Pancreas (tissue), 10 donors: ENCODE measurements around the gene GPR146. TPM values are rescaled to one million over a fixed set of nuclear protein-coding genes. Genes with fewer than 3 reads are reported as not detected.
A peak's percentile ranks its signal among the peaks of the same experiment; 100 is the strongest.

Source experiments
- ATAC-seq, 4 donors: fragments of 200-7000 bp; cut with Tn5 transposase; one replicate each; pipeline versions ENCODE4 v1.8.0 to v1.9.1; 2020; ENCODE audit warnings: mild to moderate bottlenecking in 4 of 4, moderate library complexity in 4 of 4
- DNase-seq, 6 donors: peaks; one replicate each; pipeline ENCODE4 v3.0.0-alpha.2; 2020
- FAIRE-seq: peaks from 2 replicates; lab custom pipeline; 2012; peaks lifted over from hg19 to GRCh38; lab: Jason Lieb, UNC
- H3K27ac ChIP-seq, 4 donors: fragments of 200-600 bp; sonication (generic); 1 replicate in 3 of 4; 2 replicates in 1 of 4; pipeline versions ENCODE4 v1.5.0 to v1.8.0; 2020
- H3K27me3 ChIP-seq, 4 donors: fragments of 200-600 bp; one replicate each; pipeline ENCODE4 v1.8.0; 2021
- H3K36me3 ChIP-seq, 3 donors: fragments of 200-600 bp; sonication (generic) in 1 of 3; one replicate each; pipeline versions ENCODE4 v1.5.0 to v1.8.0; 2020 to 2021
- H3K4me1 ChIP-seq, 3 donors: fragments of 200-600 bp; one replicate each; pipeline ENCODE4 v1.8.0; 2021
- H3K4me3 ChIP-seq, 4 donors: fragments of 200-600 bp; sonication (generic) in 2 of 4; one replicate each; pipeline versions ENCODE4 v1.5.0 to v1.8.0; 2020 to 2021
- H3K9me3 ChIP-seq, 4 donors: fragments of 200-600 bp; one replicate each; pipeline ENCODE4 v1.8.0; 2021
- WGBS, 2 donors: extraction: QIAGEN DNeasy Blood & Tissue Kit; methylation state at CpG; one replicate each; pipeline ENCODE4 v1.1.7; 2013; 5-methylcytosine and 5-hydroxymethylcytosine counted together
- intact Hi-C, 3 donors: fragments of 100-400 bp; cut with DNase I; formaldehyde crosslinking; loops; one replicate each; pipeline versions ENCODE4 v1.11.1 to v1.14.2; 2022
- polyA plus RNA-seq, 2 donors: library from polyadenylated mRNA; stranded (reverse); fragments of 200-250 nt; gene quantifications; one replicate each; pipeline ENCODE4 v1.2.3, GENCODE V29; 2013
- total RNA-seq, 6 donors: library from RNA; stranded (reverse); fragmentation: NEBNext Ultra II Directional in 4 of 6; extraction: Animal tissue kit (Norgen Biotek cat#: 25700) in 4 of 6; gene quantifications; one replicate each; pipeline versions ENCODE4 v1.2.1 to v1.2.4, GENCODE V29; 2021 to 2023
- TF ChIP-seq, protein P1 (sequence below), 4 donors: fragments of 200-600 bp; sonication (generic) in 3 of 4; IDR thresholded peaks; one replicate each; pipeline versions ENCODE4 v1.5.0 to v1.8.0; 2021; ENCODE audit warnings: antibody characterized with exemption in 4 of 4
- donor health status: healthy with polysubstance abuse.
- donor health status: DM: no; HTN: no; CAD: no; lungs with moderate emphysema.
- donor health status: DM: no; HTN: no; CAD: no.
- donor health status: control.
- donor health status: control.
- donor health status: Bipolar disorder and iron deficiency.
- donor health status: DM: yes; HTN: yes; CAD: no.
- donor health status: DM: no; HTN: no; CAD: no.
- donor health status: DM: no; HTN: no; CAD: no.
- donor health status: DM: yes; HTN: yes; CAD: no.

The GPR146 gene
- total and polyA plus RNA-seq, 8 donors = 3.4 to 6.5 (median 4.1) TPM

DNA sequence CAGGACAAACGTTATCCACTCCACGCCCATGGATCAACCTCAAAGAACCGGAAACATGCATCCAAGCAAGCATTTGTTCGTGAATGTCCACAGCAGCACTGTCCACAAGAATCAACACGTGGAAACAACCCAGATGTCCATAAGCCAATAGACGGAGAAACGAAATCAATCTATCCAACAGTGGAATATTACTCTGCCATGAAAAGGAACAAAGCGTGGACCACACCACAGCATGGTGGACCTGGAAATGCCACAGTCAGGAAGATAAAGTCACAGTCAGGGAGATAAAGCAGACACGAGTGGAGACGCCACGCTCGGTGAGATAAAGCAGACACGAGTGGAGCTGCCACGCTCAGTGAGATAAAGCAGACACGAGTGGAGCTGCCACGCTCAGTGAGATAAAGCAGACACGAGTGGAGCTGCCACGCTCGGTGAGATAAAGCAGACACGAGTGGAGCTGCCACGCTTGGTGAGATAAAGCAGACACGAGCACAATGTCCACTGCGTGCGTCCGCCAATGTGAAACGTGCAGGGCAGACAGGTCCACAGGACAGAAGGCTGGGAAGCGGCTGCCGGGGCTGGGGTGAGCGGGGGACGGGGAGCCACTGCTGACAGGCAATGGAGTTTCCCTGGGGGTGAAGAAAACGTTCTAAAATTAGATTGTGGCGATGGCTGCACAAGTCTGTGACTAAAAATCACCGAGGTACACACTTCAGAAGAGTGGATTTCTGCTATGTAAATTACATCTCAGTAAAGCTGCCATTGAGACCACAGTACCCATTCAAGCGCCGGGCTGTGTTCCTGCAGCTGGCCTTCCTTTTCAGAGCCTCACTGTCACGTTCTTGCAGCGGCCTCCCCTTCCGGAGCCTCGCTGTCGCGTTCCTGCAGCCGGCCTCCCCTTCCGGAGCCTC is 54.2 kb downstream of the GPR146 start:
- Histone ChIP-seq H3K9me3 (no peaks in the 10 kb centered on the region), H3K4me1 (peaks cover 0 to 16% (median 13%) of the 10 kb centered on the region in 3 donors), H3K36me3 (no peaks in the 10 kb centered on the region), H3K27ac (no peak overlapping the region), H3K4me3 (no peak overlapping the region), H3K27me3 (no peaks in the 10 kb centered on the region)
- DNase-seq (no peak), ATAC-seq (no peak), FAIRE-seq (no peak)
- WGBS, 2 donors = 91 to 94% methylated on average over 43 of the region's 43 CpGs
- intact Hi-C loops = no loop called here
- TF ChIP-seq, protein P1, sequence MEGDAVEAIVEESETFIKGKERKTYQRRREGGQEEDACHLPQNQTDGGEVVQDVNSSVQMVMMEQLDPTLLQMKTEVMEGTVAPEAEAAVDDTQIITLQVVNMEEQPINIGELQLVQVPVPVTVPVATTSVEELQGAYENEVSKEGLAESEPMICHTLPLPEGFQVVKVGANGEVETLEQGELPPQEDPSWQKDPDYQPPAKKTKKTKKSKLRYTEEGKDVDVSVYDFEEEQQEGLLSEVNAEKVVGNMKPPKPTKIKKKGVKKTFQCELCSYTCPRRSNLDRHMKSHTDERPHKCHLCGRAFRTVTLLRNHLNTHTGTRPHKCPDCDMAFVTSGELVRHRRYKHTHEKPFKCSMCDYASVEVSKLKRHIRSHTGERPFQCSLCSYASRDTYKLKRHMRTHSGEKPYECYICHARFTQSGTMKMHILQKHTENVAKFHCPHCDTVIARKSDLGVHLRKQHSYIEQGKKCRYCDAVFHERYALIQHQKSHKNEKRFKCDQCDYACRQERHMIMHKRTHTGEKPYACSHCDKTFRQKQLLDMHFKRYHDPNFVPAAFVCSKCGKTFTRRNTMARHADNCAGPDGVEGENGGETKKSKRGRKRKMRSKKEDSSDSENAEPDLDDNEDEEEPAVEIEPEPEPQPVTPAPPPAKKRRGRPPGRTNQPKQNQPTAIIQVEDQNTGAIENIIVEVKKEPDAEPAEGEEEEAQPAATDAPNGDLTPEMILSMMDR (IDR thresholded peaks at IDR 0.05) = no peak

DNA sequence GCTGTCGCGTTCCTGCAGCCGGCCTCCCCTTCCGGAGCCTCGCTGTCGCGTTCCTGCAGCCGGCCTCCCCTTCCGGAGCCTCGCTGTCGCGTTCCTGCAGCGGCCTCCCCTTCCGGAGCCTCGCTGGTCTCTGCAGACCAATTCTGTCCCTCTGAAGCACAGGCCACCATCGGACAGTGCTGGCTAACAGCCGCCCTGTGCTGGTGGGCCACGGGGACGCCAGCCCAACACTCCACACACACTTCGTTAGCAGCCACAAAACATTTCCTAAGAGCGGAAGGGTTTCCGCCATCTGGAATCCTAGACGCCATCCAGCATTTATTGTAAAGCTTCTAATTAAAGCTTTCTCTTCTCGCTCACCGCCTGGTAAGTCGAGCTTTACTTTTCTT is 54.8 kb downstream of the GPR146 start:
- no peaks in the 10 kb centered on the region for H3K36me3 ChIP-seq
- no peaks in the 10 kb centered on the region for H3K27me3 ChIP-seq
- H3K4me3 ChIP-seq = no peak overlapping the region
- intact Hi-C loops = no loop called here
- H3K4me1 ChIP-seq = peaks cover 0 to 16% (median 13%) of the 10 kb centered on the region in 3 donors
- DNase-seq (no peak), ATAC-seq (no peak), FAIRE-seq (no peak)
- no peaks in the 10 kb centered on the region for H3K9me3 ChIP-seq
- WGBS, 2 donors = 95 to 98% methylated on average over 25 to 26 of the region's 26 CpGs
- TF ChIP-seq, protein P1 (IDR thresholded peaks at IDR 0.05) = no peak
- no peak overlapping the region for H3K27ac ChIP-seq

DNA sequence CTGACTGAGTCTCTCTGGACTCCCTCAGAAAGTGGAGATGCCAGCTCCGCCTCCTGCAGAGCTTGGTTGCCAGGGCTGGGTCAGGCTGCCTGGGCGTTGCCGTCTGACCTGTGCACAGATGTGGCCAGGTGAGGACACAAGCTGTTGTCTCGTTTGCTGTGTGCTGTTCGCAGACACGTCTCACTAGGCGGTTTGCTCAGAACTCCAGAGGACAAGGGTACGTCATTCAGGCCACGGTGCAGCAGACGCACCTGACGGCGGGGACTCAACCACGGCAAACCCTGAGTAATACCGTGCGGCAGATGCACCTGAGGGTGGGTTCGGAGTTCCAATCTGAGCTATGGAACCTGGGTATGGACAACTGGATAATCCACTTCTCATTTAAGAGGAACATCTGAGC is 55.3 kb downstream of the GPR146 start:
- intact Hi-C loops = no loop called here
- no peaks in the 10 kb centered on the region for H3K27me3 ChIP-seq
- H3K36me3 ChIP-seq = no peaks in the 10 kb centered on the region
- DNase-seq = no peak
- 91 to 92% methylated on average over 16 of the region's 16 CpGs for WGBS, 2 donors
- FAIRE-seq = no peak
- H3K9me3 ChIP-seq = no peaks in the 10 kb centered on the region
- H3K4me1 ChIP-seq = peaks cover 0 to 16% (median 13%) of the 10 kb centered on the region in 3 donors
- H3K4me3 ChIP-seq = no peak overlapping the region
- TF ChIP-seq, protein P1 (IDR thresholded peaks at IDR 0.05) = no peak
- no peak for ATAC-seq
- no peak overlapping the region for H3K27ac ChIP-seq

DNA sequence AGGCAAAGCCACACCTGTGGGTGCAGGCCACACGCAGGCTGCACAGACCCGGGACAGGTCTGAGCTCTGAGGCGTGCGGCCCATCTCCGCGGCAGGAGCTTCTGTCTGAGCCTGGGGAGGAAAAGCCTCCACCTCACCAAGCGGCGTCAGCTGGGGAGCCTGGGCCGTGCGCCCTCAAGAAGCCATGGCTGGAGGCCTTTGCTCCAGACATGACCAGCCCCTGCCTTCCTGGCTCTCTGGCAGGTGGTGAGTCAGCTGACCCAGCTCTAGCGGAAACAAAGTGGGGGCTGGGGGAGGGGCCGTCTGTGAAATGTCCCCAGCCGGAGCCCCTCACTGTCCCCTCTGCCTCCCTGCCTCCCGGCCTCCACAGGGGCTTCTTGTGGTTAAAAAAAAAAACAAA is 56.0 kb downstream of the GPR146 start:
- no peak for FAIRE-seq

More for the DNA sequence above, 56.0 kb downstream of the GPR146 start:
- 86 to 91% methylated on average over 12 to 14 of the region's 14 CpGs for WGBS, 2 donors
- Histone ChIP-seq H3K27ac (no peak overlapping the region), H3K4me1 (peaks cover 0 to 16% (median 13%) of the 10 kb centered on the region in 3 donors), H3K4me3 (no peak overlapping the region), H3K27me3 (no peaks in the 10 kb centered on the region), H3K9me3 (no peaks in the 10 kb centered on the region), H3K36me3 (no peaks in the 10 kb centered on the region)
- peak in 1 of 6 donors; percentile 51 for DNase-seq
- TF ChIP-seq, protein P1 (IDR thresholded peaks at IDR 0.05) = no peak
- intact Hi-C loops = no loop called here
- ATAC-seq = no peak
